ENCODE measurements around the gene FRMD4A. TPM values are rescaled to one million over a fixed set of nuclear protein-coding genes. Genes with fewer than 3 reads are reported as not detected.

FRMD4A gene
- total RNA-seq, 1 donor from 2014 or later, result 0.64 TPM

DNA sequence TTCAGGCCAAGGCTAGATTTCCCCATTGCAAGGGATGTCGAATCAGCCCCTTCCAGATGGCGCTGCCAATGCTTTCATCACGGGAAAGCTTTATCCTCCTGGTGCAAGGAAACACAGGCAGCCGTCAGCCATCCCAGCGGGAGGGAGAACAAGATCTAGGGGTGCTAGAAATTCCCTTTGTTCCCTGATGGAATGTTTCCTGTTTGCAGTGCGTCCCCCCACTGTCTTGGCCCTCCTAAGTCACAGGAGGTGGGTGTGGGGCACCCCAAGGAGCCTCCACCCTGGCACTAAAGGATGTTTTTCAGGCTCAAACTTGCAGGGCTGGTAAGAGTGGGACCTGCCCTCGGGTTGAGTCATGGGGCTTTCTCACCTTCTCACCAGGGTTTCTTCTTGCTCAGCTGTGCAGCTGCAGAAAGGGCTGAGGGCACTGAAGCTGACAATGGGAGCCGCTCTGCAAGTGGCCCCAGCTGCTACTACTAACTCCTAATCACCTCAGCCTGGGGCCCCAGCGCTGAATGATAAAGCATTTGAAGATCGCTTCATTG lies 640.4 kb downstream of the FRMD4A start:
- intact Hi-C loops (cut with micrococcal nuclease), result no loop called here
- peak; percentile 82 for ATAC-seq (ENCODE audit: low read depth)

DNA sequence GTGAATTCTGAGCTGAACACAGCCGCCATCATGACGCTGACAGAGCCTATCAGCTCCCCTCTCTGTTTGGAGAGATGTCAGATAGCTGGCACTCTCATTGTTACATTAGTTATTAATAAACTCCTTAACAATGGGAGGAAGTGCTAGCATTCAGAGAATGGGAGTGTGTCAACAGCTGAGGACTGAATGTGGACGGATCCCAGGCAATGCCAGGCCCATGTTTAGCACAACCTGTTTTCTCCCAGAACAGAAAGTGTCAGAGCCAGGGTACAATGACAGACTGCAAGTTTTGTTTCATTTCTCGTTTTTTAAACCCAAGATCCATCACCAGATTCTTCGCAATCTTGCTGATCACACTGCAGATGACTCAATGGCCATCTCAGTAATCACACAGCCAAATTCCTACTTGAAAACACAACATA lies 644.4 kb downstream of the FRMD4A start:
- Mint-ChIP-seq H3K9me3 (no peaks in the 10 kb centered on the region), H3K36me3 (ENCODE audit: low read depth) (no peaks in the 10 kb centered on the region), H3K27me3 (peaks cover 2% of the 10 kb centered on the region), H3K4me3 (no peak overlapping the region), H3K27ac (no peak overlapping the region), H3K4me1 (peaks cover 2% of the 10 kb centered on the region)
- ChIA-PET CTCF (no interaction called here), POLR2A (no interaction called here)
- intact Hi-C loops (cut with micrococcal nuclease), result no loop called here
- ATAC-seq (ENCODE audit: low read depth) (no peak), DNase-seq (no peak)
- TF ChIP-seq, protein P1, sequence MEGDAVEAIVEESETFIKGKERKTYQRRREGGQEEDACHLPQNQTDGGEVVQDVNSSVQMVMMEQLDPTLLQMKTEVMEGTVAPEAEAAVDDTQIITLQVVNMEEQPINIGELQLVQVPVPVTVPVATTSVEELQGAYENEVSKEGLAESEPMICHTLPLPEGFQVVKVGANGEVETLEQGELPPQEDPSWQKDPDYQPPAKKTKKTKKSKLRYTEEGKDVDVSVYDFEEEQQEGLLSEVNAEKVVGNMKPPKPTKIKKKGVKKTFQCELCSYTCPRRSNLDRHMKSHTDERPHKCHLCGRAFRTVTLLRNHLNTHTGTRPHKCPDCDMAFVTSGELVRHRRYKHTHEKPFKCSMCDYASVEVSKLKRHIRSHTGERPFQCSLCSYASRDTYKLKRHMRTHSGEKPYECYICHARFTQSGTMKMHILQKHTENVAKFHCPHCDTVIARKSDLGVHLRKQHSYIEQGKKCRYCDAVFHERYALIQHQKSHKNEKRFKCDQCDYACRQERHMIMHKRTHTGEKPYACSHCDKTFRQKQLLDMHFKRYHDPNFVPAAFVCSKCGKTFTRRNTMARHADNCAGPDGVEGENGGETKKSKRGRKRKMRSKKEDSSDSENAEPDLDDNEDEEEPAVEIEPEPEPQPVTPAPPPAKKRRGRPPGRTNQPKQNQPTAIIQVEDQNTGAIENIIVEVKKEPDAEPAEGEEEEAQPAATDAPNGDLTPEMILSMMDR (IDR thresholded peaks at IDR 0.05), result no peak

More for the DNA sequence above, 640.4 kb downstream of the FRMD4A start:
- POLR2A ChIA-PET, result interaction anchor here (0.9 kb wide), 1 partner anchor 23 kb away, joined by 3 read pairs; no protein-coding TSS in a partner anchor
- peaks cover 2% of the 10 kb centered on the region for H3K4me1 Mint-ChIP-seq
- no peaks in the 10 kb centered on the region for H3K36me3 Mint-ChIP-seq (ENCODE audit: low read depth)
- TF ChIP-seq, protein P1 (IDR thresholded peaks at IDR 0.05), result no peak
- H3K4me3 Mint-ChIP-seq, result no peak overlapping the region
- no peaks in the 10 kb centered on the region for H3K27me3 Mint-ChIP-seq
- no peak overlapping the region for H3K27ac Mint-ChIP-seq
- no peaks in the 10 kb centered on the region for H3K9me3 Mint-ChIP-seq
- CTCF ChIA-PET, result no interaction called here
- no peak for DNase-seq

DNA sequence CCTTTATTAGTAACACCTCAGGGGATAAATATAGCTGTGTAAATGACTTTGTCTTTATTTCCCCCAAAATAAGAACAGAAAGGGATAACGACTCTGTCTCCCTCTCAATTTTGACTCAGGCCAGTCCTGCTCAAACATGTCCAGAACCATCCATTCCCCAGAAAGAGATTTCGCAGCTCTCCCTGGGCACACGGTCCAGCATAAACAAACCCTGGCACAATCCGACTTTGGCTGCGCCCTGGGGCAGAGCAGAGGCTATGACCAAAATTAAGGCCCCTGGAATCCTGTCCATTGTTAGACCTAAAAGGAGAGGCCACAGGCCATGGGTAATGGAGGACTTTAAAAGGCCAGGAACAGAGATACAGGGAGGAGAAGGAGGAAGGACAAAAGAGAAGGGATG lies 644.8 kb downstream of the FRMD4A start:
- Mint-ChIP-seq H3K27me3 (peaks cover 2% of the 10 kb centered on the region), H3K36me3 (ENCODE audit: low read depth) (no peaks in the 10 kb centered on the region), H3K27ac (no peak overlapping the region), H3K4me3 (no peak overlapping the region), H3K4me1 (peaks cover 2% of the 10 kb centered on the region), H3K9me3 (no peaks in the 10 kb centered on the region)
- CTCF ChIA-PET, result no interaction called here
- POLR2A ChIA-PET, result no interaction called here
- TF ChIP-seq, protein P1 (IDR thresholded peaks at IDR 0.05), result no peak
- intact Hi-C loops (cut with micrococcal nuclease), result no loop called here
- ATAC-seq (ENCODE audit: low read depth), result no peak
- no peak for DNase-seq

DNA sequence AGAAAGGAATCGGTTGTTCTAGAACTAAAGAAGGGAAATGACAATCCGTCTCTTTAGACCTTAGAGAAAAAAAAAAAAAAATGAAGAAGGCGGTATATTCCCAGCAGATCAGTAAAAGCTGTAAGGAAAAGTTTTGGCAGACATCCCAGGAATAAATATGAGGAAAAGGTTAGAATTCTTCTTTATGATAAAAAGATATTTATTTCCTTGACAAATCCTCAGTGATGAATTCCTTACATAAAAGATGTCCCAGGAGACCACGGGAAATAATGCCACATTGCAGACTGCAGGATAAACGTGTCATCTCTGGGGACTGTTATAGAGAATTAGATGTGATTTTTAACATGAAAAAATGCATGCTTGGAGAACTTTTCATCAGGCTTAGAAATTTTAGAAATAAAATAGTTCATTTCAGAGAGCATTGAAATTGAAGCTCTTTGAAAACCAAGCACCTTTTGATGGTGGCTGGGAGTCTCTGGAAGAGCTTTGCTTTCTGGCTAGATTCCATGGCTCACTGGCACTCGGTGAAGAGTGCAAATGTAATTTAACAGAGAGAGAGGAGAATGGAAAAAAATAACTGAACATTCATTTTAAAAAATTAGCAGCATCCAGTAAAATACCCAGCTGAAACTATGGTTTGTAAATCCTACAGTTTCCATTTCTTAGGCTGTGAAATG lies 645.8 kb downstream of the FRMD4A start:
- no peaks in the 10 kb centered on the region for H3K9me3 Mint-ChIP-seq
- ATAC-seq (ENCODE audit: low read depth) (no peak), DNase-seq (no peak)
- TF ChIP-seq, protein P1 (IDR thresholded peaks at IDR 0.05), result no peak
- H3K4me3 Mint-ChIP-seq, result no peak overlapping the region
- H3K4me1 Mint-ChIP-seq, result no peaks in the 10 kb centered on the region
- H3K27me3 Mint-ChIP-seq, result peaks cover 3% of the 10 kb centered on the region
- POLR2A ChIA-PET, result no interaction called here
- H3K36me3 Mint-ChIP-seq (ENCODE audit: low read depth), result no peaks in the 10 kb centered on the region
- intact Hi-C loops (cut with micrococcal nuclease), result no loop called here
- H3K27ac Mint-ChIP-seq, result no peak overlapping the region
- CTCF ChIA-PET, result no interaction called here

DNA sequence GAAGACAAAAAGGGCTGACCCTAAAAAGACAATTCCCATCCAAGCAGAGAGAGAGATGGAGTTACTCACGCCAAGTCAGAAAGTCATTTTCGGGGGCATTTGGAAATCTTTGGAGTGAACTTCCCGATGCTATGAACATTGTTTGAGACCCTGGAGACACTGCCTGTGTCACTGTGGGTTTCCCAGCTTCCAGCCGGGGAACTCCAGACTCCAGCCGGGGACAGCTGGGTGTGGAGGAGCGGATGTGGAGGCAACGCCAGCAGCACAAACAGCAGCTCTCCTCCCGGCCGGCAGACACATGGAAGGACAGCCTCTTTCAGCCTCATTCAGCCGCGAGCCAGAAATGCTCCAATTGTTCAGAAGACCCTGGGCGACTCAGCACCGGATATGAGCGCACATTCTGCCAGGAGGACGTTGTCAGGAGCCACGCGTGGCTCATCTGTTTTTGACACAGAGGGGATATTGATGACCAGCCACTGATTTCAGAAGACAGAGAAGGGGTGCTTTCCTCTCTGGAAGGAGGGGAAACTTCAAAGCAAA lies 646.4 kb downstream of the FRMD4A start:
- Mint-ChIP-seq H3K4me3 (no peak overlapping the region), H3K27me3 (peaks cover 9% of the 10 kb centered on the region), H3K4me1 (no peaks in the 10 kb centered on the region), H3K9me3 (no peaks in the 10 kb centered on the region), H3K36me3 (ENCODE audit: low read depth) (no peaks in the 10 kb centered on the region), H3K27ac (no peak overlapping the region)
- ChIA-PET CTCF (no interaction called here), POLR2A (no interaction called here)
- TF ChIP-seq, protein P1 (IDR thresholded peaks at IDR 0.05), result no peak
- DNase-seq (no peak), ATAC-seq (ENCODE audit: low read depth) (no peak)
- intact Hi-C loops (cut with micrococcal nuclease), result no loop called here

Data from activated B cell treated with CpG ODN at 0.5 μM for 24 hours (primary cell).